ENCODE data around the gene KCNB1.
A peak's percentile ranks its signal among the peaks of the same experiment; 100 is the strongest.

KCNB1 gene

GRCh38 chr20:49384437-49385434 lies 97.7 kb downstream of the KCNB1 start:
- peak; percentile 49 for DNase-seq

DNA sequence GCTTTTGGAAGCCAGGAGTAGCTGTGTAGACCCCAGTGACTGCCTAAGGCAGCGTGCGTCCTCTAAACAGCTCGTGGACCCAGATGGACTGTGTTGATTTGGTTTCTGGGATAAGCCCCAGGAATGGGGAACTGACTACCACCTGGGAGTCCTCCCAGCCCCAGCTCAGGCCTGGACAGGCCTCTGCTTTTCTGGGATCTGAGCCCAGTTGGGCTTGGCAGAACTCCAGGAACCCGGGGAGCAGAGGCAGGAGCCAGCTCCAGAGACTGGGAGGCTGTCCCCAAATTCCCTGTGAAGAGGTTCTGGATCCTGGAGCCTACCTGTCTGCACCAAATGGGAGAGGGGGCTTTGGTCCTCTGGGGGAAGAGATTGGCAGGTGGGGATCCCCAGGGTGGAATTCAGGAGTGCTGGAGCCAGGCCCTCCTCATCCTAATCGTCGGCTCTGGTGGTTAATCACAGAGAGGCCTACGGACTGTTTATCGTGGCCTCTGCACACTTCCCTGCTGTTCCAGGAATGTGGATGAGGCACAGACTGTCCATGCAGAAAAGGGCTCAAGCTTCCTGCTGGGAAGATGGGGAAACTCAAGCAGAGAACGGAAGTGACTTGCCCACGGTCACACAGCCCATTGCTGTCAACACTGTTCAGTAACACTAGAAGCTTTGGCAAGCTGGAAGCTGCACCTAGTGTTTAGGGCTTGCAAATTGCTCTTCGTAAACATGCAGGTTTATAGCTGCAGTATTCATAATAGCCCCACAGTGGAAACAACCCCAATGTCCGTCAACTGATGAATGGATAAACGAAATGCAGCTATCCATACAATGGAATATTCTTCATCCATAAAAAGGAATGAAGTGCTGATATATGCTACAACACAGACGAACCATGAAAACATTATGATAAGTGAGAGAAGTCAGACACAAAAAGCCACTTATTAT lies 100.6 kb downstream of the KCNB1 start:
- DNase-seq = no peak

DNA sequence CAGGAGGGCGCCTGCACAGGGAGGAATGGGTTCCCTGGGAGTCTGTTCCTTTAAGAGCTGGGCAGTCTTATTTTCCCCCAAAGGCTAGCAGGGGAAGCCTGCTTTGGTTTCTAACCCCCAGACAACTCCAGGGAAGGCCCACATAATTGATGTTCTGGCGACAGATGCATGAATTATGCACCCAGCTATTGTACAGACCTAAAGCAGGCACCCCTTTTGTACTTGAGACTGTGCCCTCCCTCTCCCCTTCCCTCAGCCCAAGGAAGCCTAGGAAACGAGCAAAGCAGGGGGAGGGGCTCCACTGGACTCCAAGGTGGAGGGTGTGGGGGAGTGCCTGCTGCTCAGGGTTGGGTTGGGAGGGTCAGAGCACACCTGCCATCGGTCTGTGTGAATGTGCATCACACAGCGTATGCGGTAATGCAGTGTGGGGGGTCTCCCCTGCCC lies 102.1 kb downstream of the KCNB1 start:
- DNase-seq = no peak

GRCh38 chr20:49379338-49379737 lies 103.1 kb downstream of the KCNB1 start:
- no peak for DNase-seq

DNA sequence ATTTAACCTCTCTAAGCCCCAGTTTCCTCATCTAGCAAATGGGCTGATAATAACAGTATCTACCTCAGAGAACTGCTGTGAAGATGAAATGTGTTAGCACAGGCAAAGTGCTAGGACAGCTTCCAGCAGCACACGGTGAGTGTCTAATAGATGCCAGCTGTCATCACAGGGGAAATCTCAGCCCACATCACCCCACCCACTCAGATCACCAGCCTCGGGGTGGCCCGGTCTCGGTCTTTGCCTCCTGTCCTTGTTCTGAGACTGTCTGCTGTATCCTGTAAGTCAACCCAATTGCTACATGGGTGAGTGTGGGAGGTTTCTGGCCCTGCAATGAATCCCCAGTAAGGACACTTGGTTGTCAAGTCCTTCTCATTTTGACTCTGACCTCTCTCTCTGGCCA lies 105.1 kb downstream of the KCNB1 start:
- no peak for DNase-seq

DNA sequence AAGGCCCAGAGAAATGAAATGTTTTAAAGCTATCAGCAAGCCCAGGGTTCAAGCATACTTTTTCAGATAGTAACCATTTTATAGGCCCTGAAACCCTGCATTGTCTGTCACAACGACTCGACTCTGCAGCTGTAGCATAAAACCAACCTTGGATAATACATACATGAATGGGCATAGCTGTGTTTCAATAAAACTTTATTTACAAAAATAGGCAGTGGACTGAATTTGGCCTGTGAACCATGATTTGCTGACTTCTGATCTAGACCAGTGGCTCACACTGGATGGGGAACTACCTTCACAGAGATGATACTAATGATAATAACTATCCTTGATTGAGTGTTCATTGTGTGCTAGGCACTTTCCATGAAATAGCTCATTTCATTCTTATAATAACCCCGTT lies 107.3 kb downstream of the KCNB1 start:
- DNase-seq = no peak

GRCh38 chr20:49372095-49372734 lies 110.3 kb downstream of the KCNB1 start:
- no peak for DNase-seq

GRCh38 chr20:49368596-49368995 lies 113.9 kb downstream of the KCNB1 start:
- no peak for DNase-seq

DNA sequence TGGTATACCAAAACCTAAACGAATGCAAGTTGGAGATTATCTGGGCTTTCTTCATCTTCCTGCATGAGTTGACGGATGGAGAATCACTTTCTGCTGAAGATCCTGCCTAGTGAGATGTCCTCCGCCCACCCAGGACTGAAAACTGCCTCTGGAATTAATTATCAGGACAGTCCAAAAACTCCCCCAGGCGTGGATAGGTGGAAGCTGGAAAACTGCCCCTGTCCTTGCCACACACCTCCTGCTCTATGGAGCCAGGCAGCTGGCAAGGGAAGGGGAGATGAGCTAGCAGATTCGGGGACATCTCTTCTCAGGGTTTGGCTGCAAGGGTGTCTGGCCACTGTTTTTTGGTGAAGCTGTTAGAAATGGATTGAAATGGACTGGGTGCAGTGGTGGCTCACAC lies 115.4 kb downstream of the KCNB1 start:
- DNase-seq = no peak

DNA sequence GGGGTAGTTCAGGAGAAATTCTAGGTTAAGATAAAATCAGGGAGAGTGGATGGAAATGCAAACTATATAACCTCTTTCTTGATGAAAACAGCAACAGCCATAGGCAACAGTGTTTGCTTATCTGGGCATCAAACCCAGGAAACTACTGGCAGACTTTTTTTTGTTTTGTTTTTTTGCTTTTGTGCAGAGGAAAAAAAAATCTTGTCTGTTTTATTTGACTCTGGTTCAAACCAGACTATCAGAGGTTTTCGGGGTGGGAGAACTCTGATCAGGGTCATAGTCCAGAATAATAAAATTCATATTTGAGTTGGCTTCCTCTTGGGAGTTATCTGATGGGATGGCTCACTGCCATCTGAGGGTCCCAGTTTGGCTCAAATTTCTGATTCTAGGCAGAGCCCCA lies 115.8 kb downstream of the KCNB1 start:
- no peak for DNase-seq

- DNase-seq = no peak
These were observed 120.4 kb downstream of the KCNB1 start for GRCh38 chr20:49361862-49362660.

DNA sequence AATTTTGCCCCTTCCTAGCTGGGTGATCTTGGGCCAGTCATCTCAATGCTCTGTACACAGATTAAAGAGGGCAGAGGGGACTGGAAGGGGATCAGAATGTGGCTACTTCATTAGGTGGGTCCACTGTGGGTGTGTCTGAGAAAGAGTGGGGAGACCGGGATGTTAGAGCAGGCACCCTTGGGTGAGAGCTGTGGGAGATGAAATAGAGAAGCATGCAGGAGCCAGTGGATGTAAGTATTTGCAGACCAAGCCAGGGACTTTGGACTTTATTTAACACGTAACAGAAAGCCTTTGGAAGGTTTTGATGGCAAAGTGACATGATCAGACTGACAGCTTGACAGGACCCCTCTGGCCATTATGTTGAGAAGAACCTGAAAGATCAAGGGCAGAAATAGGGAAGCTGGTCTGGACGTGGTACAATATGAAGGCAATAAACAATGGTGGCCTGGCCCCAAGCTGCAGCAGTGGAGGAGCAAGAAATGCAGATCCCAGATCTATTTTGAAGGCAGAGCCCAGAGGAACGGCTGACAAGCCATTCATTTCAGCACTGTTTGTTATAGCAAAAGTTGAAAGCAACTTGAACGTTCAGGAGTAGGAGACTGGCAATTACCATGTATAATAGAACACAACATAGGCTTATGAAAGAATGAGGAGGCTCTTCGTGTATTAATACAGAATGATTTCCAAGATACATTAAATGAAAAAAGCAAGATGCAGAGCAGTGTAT lies 122.1 kb downstream of the KCNB1 start:
- DNase-seq = no peak

DNA sequence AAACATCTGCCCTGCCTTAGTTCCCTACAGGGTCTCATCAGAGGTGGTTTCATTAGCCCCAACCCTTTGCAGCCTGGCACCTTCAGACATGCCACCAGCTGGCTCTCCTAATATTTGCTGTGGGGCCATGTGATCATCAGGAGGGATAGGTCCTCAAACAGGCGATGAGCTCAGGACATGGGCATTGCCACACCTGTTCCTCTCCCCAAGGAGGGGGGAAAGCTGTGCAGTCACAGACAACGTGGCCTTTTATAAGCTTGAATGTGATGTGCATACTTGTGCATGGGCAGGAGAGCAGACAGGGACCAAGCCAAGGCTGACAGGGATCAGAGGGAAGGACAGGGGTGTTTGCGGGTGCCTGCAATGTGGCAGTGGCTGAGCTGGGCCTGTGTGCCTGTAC lies 125.8 kb downstream of the KCNB1 start:
- DNase-seq = no peak

DNA sequence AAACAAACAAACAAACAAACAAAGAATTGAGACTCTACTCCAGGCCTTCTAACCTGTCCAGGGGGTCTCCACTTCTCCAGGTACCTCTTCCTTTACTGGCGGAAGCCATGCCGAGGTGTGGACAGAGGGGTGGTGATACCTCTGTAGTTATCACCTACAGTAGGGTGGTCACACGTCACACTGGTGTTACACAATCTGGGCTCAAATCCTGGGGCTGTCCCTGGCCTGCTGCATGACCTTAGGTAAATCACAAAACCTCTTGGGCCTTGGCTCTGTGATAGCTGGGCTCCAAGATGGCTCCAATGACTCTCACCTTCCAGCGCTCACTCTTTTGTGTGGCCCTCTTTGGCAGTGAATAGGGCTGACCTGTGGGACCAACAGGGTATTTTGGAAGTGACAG lies 127.8 kb downstream of the KCNB1 start:
- no peak for DNase-seq

- DNase-seq = no peak
These were observed 129.1 kb downstream of the KCNB1 start for GRCh38 chr20:49353348-49353747.

DNA sequence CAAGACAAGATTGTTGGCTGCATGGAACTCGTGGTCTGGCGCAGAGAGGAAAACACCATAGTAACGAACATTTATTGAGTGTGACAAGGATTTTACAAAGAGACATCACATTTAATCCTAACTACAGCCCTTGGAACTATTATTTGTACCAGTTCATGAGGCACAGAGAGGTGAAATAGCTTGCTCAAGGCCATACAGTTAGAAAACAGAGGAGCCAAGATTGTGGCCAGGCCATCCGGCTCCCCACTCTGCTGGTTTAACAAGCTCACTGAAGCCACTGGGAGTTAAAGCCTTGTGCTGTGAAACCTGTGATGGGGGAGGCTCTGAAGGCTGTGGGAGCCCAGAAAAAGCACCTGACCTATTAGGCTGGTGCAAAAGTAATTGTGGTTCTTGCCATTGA lies 129.7 kb downstream of the KCNB1 start:
- DNase-seq = no peak

- DNase-seq = no peak
These were observed 130.7 kb downstream of the KCNB1 start for GRCh38 chr20:49351775-49352174.

- DNase-seq = no peak
These were observed 132.7 kb downstream of the KCNB1 start for GRCh38 chr20:49349694-49350252.

DNA sequence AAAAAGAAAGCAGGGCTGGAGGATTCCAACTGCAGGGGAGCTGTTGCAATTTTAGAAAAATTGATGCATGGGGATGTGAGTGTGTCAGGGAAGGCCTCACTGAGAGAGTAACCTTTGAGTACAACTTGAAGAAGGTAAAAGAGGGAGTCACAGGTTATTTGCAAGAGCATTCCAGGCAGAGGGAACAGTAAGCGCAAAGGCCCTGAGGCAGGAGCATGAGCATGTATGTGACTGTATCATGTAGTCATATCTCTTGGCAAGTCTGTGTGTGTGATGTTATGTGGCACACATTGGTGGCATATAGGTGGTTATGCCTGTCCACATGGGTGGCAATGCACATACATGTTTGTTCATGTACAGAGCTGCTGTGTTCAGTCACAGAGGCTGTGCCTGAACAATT lies 133.4 kb downstream of the KCNB1 start:
- DNase-seq = no peak

- DNase-seq = no peak
These were observed 133.9 kb downstream of the KCNB1 start for GRCh38 chr20:49348563-49348962.

GRCh38 chr20:49347156-49347555 lies 135.3 kb downstream of the KCNB1 start:
- DNase-seq = no peak
